Mucosa of descending colon (tissue), 3 donors: Measurements from ENCODE around the gene GTF2H1. TPM values are rescaled to one million over a fixed set of nuclear protein-coding genes. Genes with fewer than 3 reads are reported as not detected.

Experiments used
- ATAC-seq: fragments of 200-7000 bp; cut with Tn5 transposase; one replicate; pipeline ENCODE4 v1.9.1; 2020; ENCODE audit warnings: mild to moderate bottlenecking, moderate library complexity
- DNase-seq, 3 donors: peaks; one replicate each; pipeline ENCODE4 v3.0.0-alpha.2; 2020
- H3K36me3 ChIP-seq: fragments of 200-600 bp; one replicate; pipeline ENCODE4 v1.8.0; 2021; ENCODE audit warnings: low read depth, mild to moderate bottlenecking
- H3K4me1 ChIP-seq: fragments of 200-600 bp; one replicate; pipeline ENCODE4 v1.8.0; 2021; ENCODE audit warnings: low read depth, mild to moderate bottlenecking
- H3K4me3 ChIP-seq: fragments of 200-600 bp; one replicate; pipeline ENCODE4 v1.8.0; 2021; ENCODE audit warnings: mild to moderate bottlenecking
- H3K9me3 ChIP-seq: fragments of 200-600 bp; one replicate; pipeline ENCODE4 v1.8.0; 2021; ENCODE audit warnings: mild to moderate bottlenecking
- CTCF ChIP-seq: fragments of 200-600 bp; IDR thresholded peaks from one replicate; pipeline ENCODE4 v1.8.0; 2022; ENCODE audit warnings: antibody characterized with exemption, mild to moderate bottlenecking
- intact Hi-C, 2 donors: fragments of 100-400 bp; cut with DNase I in 1 of 2; cut with micrococcal nuclease in 1 of 2; formaldehyde crosslinking; loops; one replicate each; pipeline versions ENCODE4 v1.11.0 to v1.11.1; 2022; cut with DNase I, micrococcal nuclease
- total RNA-seq, 3 donors: library from RNA; stranded (reverse); fragmentation: NEBNext Ultra II Directional in 2 of 3; extraction: Animal tissue kit (Norgen Biotek cat#: 25700) in 2 of 3; gene quantifications; one replicate each; pipeline versions ENCODE4 v1.2.1 to v1.2.4, GENCODE V29; 2021 to 2023
- donor health status: DM: no; HTN: no; CAD: no; lungs with moderate emphysema.
- donor health status: DM: no; HTN: no; CAD: no.
- donor health status: DM: no; HTN: yes; CAD: no.

GTF2H1 gene
- total RNA-seq, 3 donors from 2014 or later, result 32.8 to 43.3 (median 35.9) TPM

DNA sequence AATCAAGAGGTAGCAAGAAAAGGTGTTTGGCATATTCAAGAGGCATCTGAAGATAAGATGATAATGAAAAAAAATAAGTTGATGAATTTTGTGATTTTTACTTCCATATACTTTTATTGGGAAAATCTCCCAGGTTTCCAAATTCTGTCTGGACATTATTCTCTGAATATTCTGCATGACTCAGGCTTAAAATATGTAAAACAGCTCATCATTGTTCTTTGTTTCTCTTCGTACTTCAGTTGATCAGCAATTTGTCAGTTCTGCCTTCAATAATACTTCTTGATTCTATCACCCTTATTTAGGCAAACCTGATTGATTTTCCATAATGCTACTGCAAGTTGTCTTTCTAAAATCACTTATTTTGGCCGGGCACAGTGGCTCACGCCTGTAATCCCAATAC, 30.2 kb downstream of the GTF2H1 start:
- H3K36me3 ChIP-seq, result peaks cover 4% of the 10 kb centered on the region
- H3K4me1 ChIP-seq, result no peaks in the 10 kb centered on the region
- DNase-seq (no peak), ATAC-seq (no peak)
- no peak overlapping the region for H3K4me3 ChIP-seq
- no peaks in the 10 kb centered on the region for H3K9me3 ChIP-seq
- intact Hi-C loops, result no loop called here
- no peak for TF ChIP-seq CTCF

DNA sequence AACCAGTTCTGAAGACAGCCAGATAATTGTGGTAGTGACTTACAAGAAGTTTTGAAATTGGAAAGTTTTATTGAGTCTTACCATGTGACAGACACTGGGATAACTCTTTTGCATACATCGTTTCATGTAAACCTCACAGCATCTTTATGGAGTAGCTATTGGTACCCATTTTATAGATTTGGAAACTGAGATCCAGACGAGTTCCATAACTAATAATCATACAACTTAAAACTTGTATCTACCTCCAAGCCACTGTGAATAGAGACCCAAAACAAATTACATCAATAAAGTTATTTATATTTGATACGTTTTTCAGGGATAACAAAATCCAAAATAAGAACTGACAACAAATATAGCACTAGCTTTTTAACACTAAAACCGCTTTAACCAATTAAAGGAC, 36.3 kb downstream of the GTF2H1 start:
- intact Hi-C loops, result no loop called here
- DNase-seq (no peak), ATAC-seq (no peak)
- Histone ChIP-seq H3K9me3 (no peaks in the 10 kb centered on the region), H3K36me3 (peaks cover 10% of the 10 kb centered on the region), H3K4me3 (no peak overlapping the region), H3K4me1 (no peaks in the 10 kb centered on the region)
- no peak for TF ChIP-seq CTCF

GRCh38 chr11:18361154-18361553, 38.8 kb downstream of the GTF2H1 start:
- Histone ChIP-seq H3K4me3 (no peak overlapping the region), H3K36me3 (peaks cover 9% of the 10 kb centered on the region), H3K9me3 (no peaks in the 10 kb centered on the region), H3K4me1 (no peaks in the 10 kb centered on the region)
- TF ChIP-seq CTCF, result no peak
- DNase-seq, result no peak
- ATAC-seq, result no peak
- intact Hi-C loops, result no loop called here

GRCh38 chr11:18364495-18365073, 42.2 kb downstream of the GTF2H1 start:
- intact Hi-C loops, result no loop called here
- TF ChIP-seq CTCF, result no peak
- ATAC-seq, result no peak
- Histone ChIP-seq H3K4me3 (no peak overlapping the region), H3K4me1 (no peaks in the 10 kb centered on the region), H3K36me3 (peaks cover 3% of the 10 kb centered on the region), H3K9me3 (no peaks in the 10 kb centered on the region)
- no peak for DNase-seq

DNA sequence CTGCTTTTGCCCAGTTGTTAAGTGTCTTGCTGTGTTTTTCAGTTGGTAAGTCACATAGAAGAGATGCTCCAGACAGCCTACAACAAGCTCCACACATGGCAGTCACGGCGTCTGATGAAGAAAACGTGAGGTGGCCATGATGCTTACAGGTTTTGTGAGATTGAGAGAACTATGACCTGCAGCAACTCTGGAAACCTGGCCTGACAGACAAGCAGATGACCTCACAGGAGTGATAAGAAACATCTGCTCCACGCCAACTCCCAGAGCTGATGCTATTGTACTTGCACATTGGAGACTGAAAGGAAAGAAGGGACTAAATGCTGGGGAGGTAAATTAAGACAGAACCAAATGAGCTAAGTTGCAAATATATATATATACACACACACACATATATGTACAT, 43.4 kb downstream of the GTF2H1 start:
- no peaks in the 10 kb centered on the region for H3K4me1 ChIP-seq
- peaks cover 3% of the 10 kb centered on the region for H3K36me3 ChIP-seq
- H3K9me3 ChIP-seq, result no peaks in the 10 kb centered on the region
- H3K4me3 ChIP-seq, result no peak overlapping the region
- intact Hi-C loops, result no loop called here
- ATAC-seq (no peak), DNase-seq (no peak)
- no peak for TF ChIP-seq CTCF

DNA sequence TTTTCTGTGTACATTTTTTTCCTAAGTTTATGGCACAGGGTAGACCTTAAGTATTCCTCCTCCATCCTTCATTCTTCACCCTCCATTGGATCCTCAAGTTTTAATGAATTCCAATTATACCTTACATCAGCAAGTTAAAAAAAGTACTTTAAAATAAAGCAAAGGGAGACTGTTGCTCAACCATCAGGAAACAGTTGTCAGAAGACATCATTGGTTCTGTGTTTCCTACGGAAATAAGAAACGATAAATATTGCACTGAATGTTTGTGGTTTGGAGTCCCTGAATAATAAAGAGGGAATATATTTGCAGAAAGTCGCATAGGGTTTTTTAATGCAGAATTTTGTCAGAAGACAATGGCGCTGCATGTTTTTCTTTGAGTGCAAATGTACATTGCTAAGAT, 43.9 kb downstream of the GTF2H1 start:
- intact Hi-C loops, result no loop called here
- no peak for ATAC-seq
- no peak for DNase-seq
- Histone ChIP-seq H3K4me3 (no peak overlapping the region), H3K4me1 (no peaks in the 10 kb centered on the region), H3K9me3 (no peaks in the 10 kb centered on the region), H3K36me3 (peaks cover 3% of the 10 kb centered on the region)
- no peak for TF ChIP-seq CTCF
